ENCODE measurements around the gene RAET1L. TPM values are rescaled to one million over a fixed set of nuclear protein-coding genes. Genes with fewer than 3 reads are reported as not detected.

The RAET1L gene
- total RNA-seq, 1 experiment from 2014 or later, result not detected

GRCh38 chr6:150057501-150057951, 32.2 kb upstream of the RAET1L start:
- peaks cover 4% of the 10 kb centered on the region; the same call in 1 of the 2 replicates for H3K36me3 ChIP-seq
- no peak overlapping the region for H3K4me3 ChIP-seq
- no peaks in the 10 kb centered on the region for H3K4me1 ChIP-seq
- no peak for DNase-seq
- H3K27me3 ChIP-seq, result peaks cover 30% of the 10 kb centered on the region
- H3K27ac ChIP-seq, result no peak overlapping the region
- H3K9me3 ChIP-seq (replicated peaks), result no peaks in the 10 kb centered on the region

- Histone ChIP-seq H3K4me3 (no peak overlapping the region), H3K27me3 (peaks cover 33% of the 10 kb centered on the region), H3K4me1 (no peaks in the 10 kb centered on the region), H3K27ac (no peak overlapping the region), H3K9me3 (replicated peaks) (no peaks in the 10 kb centered on the region), H3K36me3 (peaks cover 4% of the 10 kb centered on the region; the same call in 1 of the 2 replicates)
- no peak for DNase-seq
Measured at GRCh38 chr6:150056916-150057315, 31.6 kb upstream of the RAET1L start.

DNA sequence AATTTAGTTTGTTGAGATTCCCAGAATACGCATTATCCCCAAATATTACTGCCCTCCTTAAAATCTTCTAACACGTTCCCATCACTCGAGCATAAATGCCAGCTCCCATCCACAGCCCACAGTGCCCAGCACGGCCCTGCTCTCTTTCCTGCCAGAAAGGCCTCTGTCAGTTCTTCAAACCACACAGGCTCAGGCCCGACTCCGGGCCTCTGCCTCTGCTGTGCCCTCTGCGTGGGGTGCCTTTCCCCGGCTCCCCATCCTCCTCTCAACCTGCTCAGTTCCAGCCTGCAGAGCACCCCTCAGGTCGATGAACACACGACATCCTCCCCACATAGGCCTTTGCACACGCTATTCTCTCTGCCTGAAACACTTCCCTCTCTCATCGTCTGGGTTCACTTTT, 30.8 kb upstream of the RAET1L start:
- Histone ChIP-seq H3K4me3 (no peak overlapping the region), H3K4me1 (no peaks in the 10 kb centered on the region), H3K9me3 (replicated peaks) (no peaks in the 10 kb centered on the region), H3K27me3 (peaks cover 33% of the 10 kb centered on the region), H3K27ac (no peak overlapping the region), H3K36me3 (peaks cover 2% of the 10 kb centered on the region; the same call in 1 of the 2 replicates)
- DNase-seq, result no peak

DNA sequence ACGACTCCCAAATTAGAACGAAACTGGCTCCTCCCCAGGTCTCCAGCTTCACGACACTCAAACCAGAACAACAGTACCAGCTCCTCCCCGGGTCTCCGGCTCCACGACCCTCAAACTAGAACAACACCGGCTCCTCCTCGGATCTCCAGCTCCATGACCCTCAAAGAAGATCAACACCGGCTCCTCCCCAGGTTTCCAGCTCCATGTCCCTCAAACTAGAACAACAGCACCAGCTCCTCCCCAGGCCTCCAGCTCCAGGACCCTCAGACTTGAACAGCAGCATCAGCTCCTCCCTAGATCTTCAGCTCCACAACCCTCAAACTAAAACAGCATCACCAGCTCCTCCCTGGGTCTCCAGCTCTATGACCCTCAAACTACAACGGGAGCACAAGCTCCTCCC, 29.8 kb upstream of the RAET1L start:
- no peaks in the 10 kb centered on the region for H3K4me1 ChIP-seq
- H3K9me3 ChIP-seq (replicated peaks), result no peaks in the 10 kb centered on the region; the same call in 1 of the 2 replicates
- DNase-seq, result no peak
- H3K27me3 ChIP-seq, result peaks cover 33% of the 10 kb centered on the region
- no peak overlapping the region for H3K4me3 ChIP-seq
- H3K27ac ChIP-seq, result no peak overlapping the region
- H3K36me3 ChIP-seq, result no peaks in the 10 kb centered on the region

- no peaks in the 10 kb centered on the region; the same call in 1 of the 2 replicates for H3K9me3 ChIP-seq (replicated peaks)
- H3K4me1 ChIP-seq, result no peaks in the 10 kb centered on the region
- peaks cover 33% of the 10 kb centered on the region for H3K27me3 ChIP-seq
- H3K36me3 ChIP-seq, result no peaks in the 10 kb centered on the region
- no peak overlapping the region for H3K4me3 ChIP-seq
- DNase-seq, result no peak
- no peak overlapping the region for H3K27ac ChIP-seq
Measured at GRCh38 chr6:150053450-150053849, 28.1 kb upstream of the RAET1L start.

- no peaks in the 10 kb centered on the region; the same call in 1 of the 2 replicates for H3K9me3 ChIP-seq (replicated peaks)
- H3K4me1 ChIP-seq, result 0 out of 2 replicates have a peak, but pooled peaks cover 4% of the 10 kb centered on the region
- H3K4me3 ChIP-seq, result no peak overlapping the region
- H3K36me3 ChIP-seq, result no peaks in the 10 kb centered on the region
- H3K27me3 ChIP-seq, result peaks cover 31% of the 10 kb centered on the region
- DNase-seq, result no peak
- no peak overlapping the region for H3K27ac ChIP-seq
Measured at GRCh38 chr6:150050846-150051245, 25.5 kb upstream of the RAET1L start.

DNA sequence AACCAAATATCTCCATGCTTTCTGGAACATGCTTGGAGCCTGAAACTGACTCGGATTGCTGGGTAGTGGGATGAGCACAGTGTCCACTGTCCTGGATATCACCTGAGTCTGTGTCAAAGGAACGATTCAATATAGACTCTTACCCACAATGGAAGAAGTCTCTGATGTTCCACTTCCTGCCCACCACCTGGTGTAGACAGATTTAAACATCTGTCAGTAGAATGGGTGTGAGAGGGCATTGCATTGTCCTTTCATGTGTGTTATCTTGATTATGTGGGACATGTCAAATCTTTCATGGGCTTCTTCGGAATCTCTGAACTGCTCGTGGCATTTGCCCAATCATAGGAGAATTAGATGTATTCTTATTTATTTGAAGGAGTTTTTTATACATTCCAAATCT, 22.8 kb upstream of the RAET1L start:
- no peak overlapping the region for H3K27ac ChIP-seq
- no peaks in the 10 kb centered on the region for H3K36me3 ChIP-seq

DNA sequence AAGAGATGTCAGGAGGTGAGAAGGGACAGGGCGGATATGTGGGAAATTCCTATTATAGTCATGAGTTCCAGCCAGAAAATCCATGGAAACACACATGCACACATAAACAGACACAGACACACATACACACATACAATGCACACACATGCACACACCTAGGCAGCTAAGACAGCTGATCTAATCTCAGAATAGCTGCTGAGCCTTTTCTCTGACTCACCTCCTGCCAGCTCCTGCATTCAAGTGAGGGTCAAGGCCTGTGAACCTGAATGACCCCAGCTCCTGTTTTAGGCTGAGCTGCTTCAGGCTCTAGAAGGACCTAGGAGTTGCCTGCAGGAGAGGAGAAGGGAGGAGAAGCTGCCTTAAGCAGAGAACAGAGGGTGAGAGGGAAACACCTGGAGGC, 21.6 kb upstream of the RAET1L start:
- DNase-seq, result no peak
- Histone ChIP-seq H3K27ac (no peak overlapping the region), H3K9me3 (replicated peaks) (no peaks in the 10 kb centered on the region; the same call in 1 of the 2 replicates), H3K27me3 (peaks cover 7% of the 10 kb centered on the region; the same call in 1 of the 2 replicates), H3K4me1 (0 out of 2 replicates have a peak, but pooled peaks cover 4% of the 10 kb centered on the region), H3K36me3 (no peaks in the 10 kb centered on the region), H3K4me3 (no peak overlapping the region)

More for the DNA sequence above, 22.8 kb upstream of the RAET1L start:
- H3K9me3 ChIP-seq (replicated peaks), result no peaks in the 10 kb centered on the region; the same call in 1 of the 2 replicates
- H3K4me1 ChIP-seq, result 0 out of 2 replicates have a peak, but pooled peaks cover 4% of the 10 kb centered on the region
- no peak for DNase-seq
- no peak overlapping the region for H3K4me3 ChIP-seq
- peaks cover 14% of the 10 kb centered on the region; the same call in 1 of the 2 replicates for H3K27me3 ChIP-seq

GRCh38 chr6:150044621-150045145, 19.4 kb upstream of the RAET1L start:
- no peaks in the 10 kb centered on the region for H3K36me3 ChIP-seq
- H3K4me3 ChIP-seq, result no peak overlapping the region
- no peak for DNase-seq
- no peak overlapping the region for H3K27ac ChIP-seq
- H3K27me3 ChIP-seq, result peaks cover 7% of the 10 kb centered on the region
- 0 out of 2 replicates have a peak, but pooled peaks cover 4% of the 10 kb centered on the region for H3K4me1 ChIP-seq
- H3K9me3 ChIP-seq (replicated peaks), result no peaks in the 10 kb centered on the region

- no peaks in the 10 kb centered on the region for H3K36me3 ChIP-seq
Measured at GRCh38 chr6:150043501-150044412, 18.4 kb upstream of the RAET1L start.

DNA sequence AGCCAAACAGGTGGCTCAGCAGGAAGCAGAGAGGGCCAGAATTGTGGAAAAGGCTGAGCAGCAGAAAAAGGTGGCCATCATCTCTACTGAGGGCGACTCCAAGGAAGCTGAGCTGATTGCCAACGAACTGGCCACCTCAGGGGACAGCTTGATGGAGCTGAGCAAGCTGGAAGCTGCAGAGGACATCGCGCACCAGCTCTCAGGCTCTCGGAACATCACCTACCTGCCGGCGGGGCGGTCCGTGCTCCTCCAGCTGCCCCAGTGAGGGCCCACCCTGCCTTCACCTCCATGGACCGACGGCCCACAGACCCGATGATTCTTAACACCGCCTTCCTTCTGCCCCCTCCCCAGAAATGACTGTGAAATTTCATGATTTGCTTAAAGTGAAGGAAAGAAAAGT, 17.8 kb upstream of the RAET1L start:
- Histone ChIP-seq H3K36me3 (no peaks in the 10 kb centered on the region), H3K27me3 (peaks cover 14% of the 10 kb centered on the region), H3K4me3 (no peak overlapping the region), H3K27ac (no peak overlapping the region), H3K9me3 (replicated peaks) (no peaks in the 10 kb centered on the region), H3K4me1 (0 out of 2 replicates have a peak, but pooled peaks cover 3% of the 10 kb centered on the region)
- DNase-seq, result no peak

More at GRCh38 chr6:150043501-150044412, 18.4 kb upstream of the RAET1L start:
- H3K27me3 ChIP-seq, result peaks cover 13% of the 10 kb centered on the region
- H3K4me3 ChIP-seq, result no peak overlapping the region
- 0 out of 2 replicates have a peak, but pooled peaks cover 4% of the 10 kb centered on the region for H3K4me1 ChIP-seq
- DNase-seq, result no peak
- H3K27ac ChIP-seq, result no peak overlapping the region
- no peaks in the 10 kb centered on the region for H3K9me3 ChIP-seq (replicated peaks)

DNA sequence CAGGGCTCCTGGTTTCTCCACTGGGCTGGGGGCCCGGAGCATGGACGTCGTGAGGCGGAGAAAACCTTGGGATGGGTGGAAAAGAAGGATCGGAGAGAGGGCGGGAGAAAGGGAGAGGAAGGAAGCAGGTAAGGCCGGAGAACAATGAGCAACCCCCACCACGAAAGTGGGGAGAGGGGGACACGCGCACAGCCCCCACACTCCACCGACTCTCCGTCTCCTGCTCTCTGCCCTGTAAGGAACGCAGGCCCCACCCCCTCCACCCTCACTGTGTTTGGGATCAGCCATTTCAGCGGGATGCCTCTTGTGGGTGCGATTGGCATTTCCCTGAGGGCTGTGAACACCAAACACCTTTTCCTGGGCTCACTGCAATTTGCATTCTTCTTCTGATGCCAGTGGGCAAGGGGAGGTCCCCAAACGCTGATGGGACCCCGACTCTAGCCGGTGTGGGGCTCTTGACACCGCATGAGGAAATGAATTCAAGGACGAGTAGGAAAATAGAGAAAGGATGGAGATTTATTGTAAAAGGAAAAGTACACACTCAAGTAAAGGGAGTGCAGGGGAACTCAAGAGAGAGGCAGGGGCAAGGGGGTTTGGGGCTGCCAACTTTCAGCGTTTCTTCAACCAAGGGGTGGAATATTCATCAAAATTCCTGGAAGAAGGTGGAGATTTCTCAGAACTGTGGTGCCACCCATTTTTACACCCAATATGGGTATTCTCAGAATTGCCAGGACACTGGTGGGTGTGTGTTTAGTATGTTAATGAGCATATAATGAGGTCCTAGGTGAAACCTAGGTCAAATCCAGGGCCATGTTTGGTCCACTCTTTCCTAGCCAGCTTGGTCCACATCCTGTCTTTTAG, 13.1 kb upstream of the RAET1L start:
- Histone ChIP-seq H3K27ac (no peak overlapping the region), H3K9me3 (replicated peaks) (no peaks in the 10 kb centered on the region), H3K36me3 (no peaks in the 10 kb centered on the region), H3K4me1 (no peaks in the 10 kb centered on the region), H3K27me3 (peaks cover 24% of the 10 kb centered on the region), H3K4me3 (no peak overlapping the region)
- no peak for DNase-seq

- no peaks in the 10 kb centered on the region for H3K36me3 ChIP-seq
- H3K27ac ChIP-seq, result no peak overlapping the region
- H3K4me3 ChIP-seq, result no peak overlapping the region
- H3K27me3 ChIP-seq, result peaks cover 30% of the 10 kb centered on the region
- no peak for DNase-seq
- H3K9me3 ChIP-seq (replicated peaks), result no peaks in the 10 kb centered on the region; the same call in 1 of the 2 replicates
- no peaks in the 10 kb centered on the region for H3K4me1 ChIP-seq
Measured at GRCh38 chr6:150037526-150038201, 12.3 kb upstream of the RAET1L start.

- Histone ChIP-seq H3K36me3 (no peaks in the 10 kb centered on the region), H3K27me3 (peaks cover 34% of the 10 kb centered on the region), H3K9me3 (replicated peaks) (no peaks in the 10 kb centered on the region; the same call in 1 of the 2 replicates), H3K27ac (no peak overlapping the region), H3K4me3 (no peak overlapping the region), H3K4me1 (no peaks in the 10 kb centered on the region)
- no peak for DNase-seq
Measured at GRCh38 chr6:150036081-150036480, 10.7 kb upstream of the RAET1L start.
